ENCODE measurements around the gene SYNJ1. TPM values are rescaled to one million over a fixed set of nuclear protein-coding genes. Genes with fewer than 3 reads are reported as not detected.

The SYNJ1 gene
- total and polyA plus RNA-seq, 2 of the 13 experiments (the other 11 are each of a cell fraction or from before 2014, with no cell fraction given): 2.0 to 2.7 TPM

GRCh38 chr21:32612075-32612998, 115.5 kb downstream of the SYNJ1 start, which contains the start of gene CFAP298 (continued):
- TF ChIP-seq ZNF580 (CRISPR knock-in tag; IDR thresholded peaks at IDR 0.05; ENCODE audit: borderline replicate concordance, low read depth): peak; percentile 55; the same call in 1 of the 2 replicates
- TF ChIP-seq ZNF775 (CRISPR knock-in tag; IDR thresholded peaks at IDR 0.05; ENCODE audit: borderline replicate concordance): no peak
- no peak; the same call in 1 of the 2 replicates for TF ChIP-seq ZNF331 (CRISPR knock-in tag; IDR thresholded peaks at IDR 0.05)
- TF ChIP-seq TGIF2 (CRISPR knock-in tag; IDR thresholded peaks at IDR 0.05): 0 out of 2 replicates have a peak, but pooled peaks have one; percentile 82
- no peak; the same call in 1 of the 2 replicates for TF ChIP-seq ZNF441 (CRISPR knock-in tag; IDR thresholded peaks at IDR 0.05; ENCODE audit: borderline replicate concordance)
- no peak for TF ChIP-seq RELA (CRISPR knock-in tag; IDR thresholded peaks at IDR 0.05)
- no peak; the same call in 1 of the 2 replicates for TF ChIP-seq HBP1 (CRISPR knock-in tag; IDR thresholded peaks at IDR 0.05; ENCODE audit: low read depth)
- peak; percentile 53 for TF ChIP-seq HCFC1 (IDR thresholded peaks at IDR 0.05; ENCODE audit: low read depth, low read length)
- TF ChIP-seq STAG1 (CRISPR knock-in tag; IDR thresholded peaks at IDR 0.05): no peak
- TF ChIP-seq MYNN (CRISPR knock-in tag; IDR thresholded peaks at IDR 0.05; ENCODE audit: low read depth): peak; percentile 59; the same call in 1 of the 2 replicates
- TF ChIP-seq BORCS8-MEF2B (CRISPR knock-in tag; IDR thresholded peaks at IDR 0.05): no peak; the same call in 1 of the 2 replicates
- peak; percentile 89 for TF ChIP-seq KDM5A (IDR thresholded peaks at IDR 0.05; ENCODE audit: borderline replicate concordance, low read length)
- TF ChIP-seq ZKSCAN8 (CRISPR knock-in tag; IDR thresholded peaks at IDR 0.05; ENCODE audit: borderline replicate concordance): 0 out of 2 replicates have a peak, but pooled peaks have one; percentile 28
- peak; percentile 62; the same call in 1 of the 2 replicates for TF ChIP-seq ZHX1 (CRISPR knock-in tag; IDR thresholded peaks at IDR 0.05; ENCODE audit: low read depth)
- no peak for TF ChIP-seq HMGXB3 (CRISPR knock-in tag; IDR thresholded peaks at IDR 0.05; ENCODE audit: borderline replicate concordance)
- TF ChIP-seq MAF1 (CRISPR knock-in tag; IDR thresholded peaks at IDR 0.05; ENCODE audit: borderline replicate concordance): no peak
- no peak; the same call in 1 of the 2 replicates for TF ChIP-seq ZNF33B (CRISPR knock-in tag; IDR thresholded peaks at IDR 0.05)
- TF ChIP-seq PCBP1 (IDR thresholded peaks at IDR 0.05; ENCODE audit: borderline replicate concordance, low read depth, low read length): 0 out of 2 replicates have a peak, but pooled peaks have one; percentile 83
- TF ChIP-seq NFE2L2 (IDR thresholded peaks at IDR 0.05; ENCODE audit: low read length): no peak
